ENCODE data around the gene RRAD. TPM values are rescaled to one million over a fixed set of nuclear protein-coding genes. Genes with fewer than 3 reads are reported as not detected.
A peak's percentile ranks its signal among the peaks of the same experiment; 100 is the strongest.
"Not testable (repeated sequence)": the region's sequence is repeated elsewhere in the genome, so short reads cannot be mapped to it uniquely, and the experiment has no call there.

The RRAD gene
- total RNA-seq, 8 experiments from 2014 or later: 0.60 to 33.2 (median 2.1) TPM

DNA sequence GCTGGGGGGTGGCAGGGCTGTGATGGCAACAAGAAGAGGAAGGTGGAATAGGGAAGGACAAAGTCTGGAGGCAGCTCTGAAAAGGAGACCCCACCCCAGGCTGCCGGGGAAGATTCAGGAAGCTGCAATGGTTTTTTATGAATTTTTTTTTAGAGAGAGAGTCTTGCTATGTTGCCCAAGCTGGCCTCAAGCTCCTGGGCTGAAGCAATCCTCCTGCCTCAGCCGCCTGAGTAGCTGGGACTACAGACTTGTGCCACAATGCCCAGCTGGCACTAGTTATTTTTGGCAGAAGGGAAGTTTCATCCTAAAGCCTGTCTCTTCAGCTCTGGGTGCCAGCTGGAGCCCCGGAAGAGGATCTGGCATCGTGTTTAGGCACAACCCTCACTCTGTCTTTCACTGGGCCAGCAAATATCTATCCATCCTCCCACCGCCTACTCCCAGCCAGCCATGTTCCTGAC, 34.4 kb upstream of the RRAD start:
- no peak for ATAC-seq (replicated peaks in 6 of 8)
- in situ Hi-C loops (cut with MboI; ENCODE audit: low pct_unique_long_range_greater_than_20kb in 2 of 9, low sequenced_read_pairs in 9 of 9, unreplicated experiment in 9 of 9): loop anchor here in 8 of 9 experiments (10.0 to 25.0 kb wide), 2 partner anchors 195 to 203 kb away; partner anchors contain the start of genes B3GNT9 (in 8 of the 8), FBXL8 (in 8 of the 8), TRADD (in 8 of the 8) and HSF4 (in 7 of the 8)

DNA sequence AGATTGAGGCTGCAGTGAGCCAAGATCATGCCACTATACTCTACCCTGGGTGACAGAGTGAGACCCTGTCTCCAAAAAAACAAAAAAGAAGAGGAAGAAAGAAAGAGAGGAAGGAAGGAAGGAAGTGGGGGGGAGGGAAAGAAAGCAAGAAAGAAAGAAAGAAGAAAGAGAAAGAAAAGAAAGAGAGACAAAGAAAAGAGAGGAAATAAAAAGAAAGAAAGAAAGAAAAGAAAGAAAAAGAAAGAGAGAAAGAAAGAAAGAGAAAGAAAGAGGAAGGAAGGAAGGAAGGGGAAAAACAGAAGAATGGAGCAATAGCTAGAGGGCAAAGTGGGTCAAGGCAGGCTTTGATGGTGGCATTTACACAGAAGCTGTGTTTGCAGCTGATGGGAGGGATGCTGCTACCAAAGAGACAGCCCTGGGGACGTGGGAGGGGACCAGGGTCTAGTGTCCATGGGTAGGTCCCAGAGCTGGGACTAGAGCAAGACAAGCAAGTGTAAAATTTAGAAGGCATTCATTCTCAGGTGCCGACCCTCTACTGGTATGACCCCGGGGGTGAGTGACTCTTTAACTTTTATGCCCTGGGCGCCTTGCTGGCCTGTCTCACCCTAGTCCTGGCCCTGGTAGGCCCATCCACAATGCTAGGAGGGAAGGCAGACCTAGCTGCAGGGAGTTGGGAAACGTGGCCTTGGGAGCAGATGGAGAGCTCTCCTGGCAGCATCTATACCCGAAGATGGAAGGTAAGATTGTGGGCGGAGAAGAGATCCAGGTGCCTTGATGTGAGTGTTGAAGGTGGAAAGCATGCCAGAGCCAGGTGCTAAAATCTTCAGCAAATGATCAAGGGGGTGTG, 33.7 kb upstream of the RRAD start:
- WGBS, 10 experiments: 0 to 100% (median 41%) methylated on average over 1 to 7 of the region's 7 CpGs; no CpG with 5 or more reads in 1 of the 10 experiments
- no peak for ATAC-seq (replicated peaks in 6 of 8)
- Histone ChIP-seq H3K27ac (no peak overlapping the region), H3K4me1 (replicated peaks in 1 of 2) (no peaks in the 10 kb centered on the region), H3K4me3 (no peak overlapping the region)
- in situ Hi-C loops (cut with MboI; ENCODE audit: low pct_unique_long_range_greater_than_20kb in 2 of 9, low sequenced_read_pairs in 9 of 9, unreplicated experiment in 9 of 9): loop anchor here in 8 of 9 experiments (10.0 to 25.0 kb wide), 2 partner anchors 196 to 203 kb away; partner anchors contain the start of genes B3GNT9 (in 8 of the 8), FBXL8 (in 8 of the 8), TRADD (in 8 of the 8) and HSF4 (in 7 of the 8)

More for the DNA sequence above, 34.4 kb upstream of the RRAD start:
- H3K27ac ChIP-seq: no peak overlapping the region
- no peaks in the 10 kb centered on the region for H3K4me1 ChIP-seq (replicated peaks in 1 of 2)
- 0 to 90% (median 55%) methylated on average over 1 to 3 of the region's 5 CpGs; no CpG with 5 or more reads in 4 of the 10 experiments for WGBS, 10 experiments
- H3K4me3 ChIP-seq: no peak overlapping the region

- not testable (repeated sequence) for H3K27ac ChIP-seq; H3K4me1 ChIP-seq (replicated peaks in 1 of 2); ATAC-seq (replicated peaks in 6 of 8); H3K4me3 ChIP-seq
- 60% methylated on average over 1 of the region's 1 CpG; no CpG with 5 or more reads in 9 of the 10 experiments for WGBS, 10 experiments
- in situ Hi-C loops (cut with MboI; ENCODE audit: low pct_unique_long_range_greater_than_20kb in 2 of 9, low sequenced_read_pairs in 9 of 9, unreplicated experiment in 9 of 9): loop anchor here in 8 of 9 experiments (10.0 to 25.0 kb wide), 2 partner anchors 199 to 206 kb away; partner anchors contain the start of genes B3GNT9 (in 8 of the 8), FBXL8 (in 8 of the 8), TRADD (in 8 of the 8) and HSF4 (in 7 of the 8)
Measured at GRCh38 chr16:66956154-66956457, 30.8 kb upstream of the RRAD start.

- ATAC-seq (replicated peaks in 6 of 8); H3K27ac ChIP-seq; H3K4me1 ChIP-seq (replicated peaks in 1 of 2); H3K4me3 ChIP-seq: not testable (repeated sequence)
- 62 to 100% (median 86%) methylated on average over 1 to 14 of the region's 17 CpGs; no CpG with 5 or more reads in 1 of the 10 experiments for WGBS, 10 experiments
- in situ Hi-C loops (cut with MboI; ENCODE audit: low pct_unique_long_range_greater_than_20kb in 2 of 9, low sequenced_read_pairs in 9 of 9, unreplicated experiment in 9 of 9): loop anchor here in 8 of 9 experiments (10.0 to 25.0 kb wide), 2 partner anchors 199 to 207 kb away; partner anchors contain the start of genes B3GNT9 (in 8 of the 8), FBXL8 (in 8 of the 8), TRADD (in 8 of the 8) and HSF4 (in 7 of the 8)
Measured at GRCh38 chr16:66955363-66956153, 30.2 kb upstream of the RRAD start.

DNA sequence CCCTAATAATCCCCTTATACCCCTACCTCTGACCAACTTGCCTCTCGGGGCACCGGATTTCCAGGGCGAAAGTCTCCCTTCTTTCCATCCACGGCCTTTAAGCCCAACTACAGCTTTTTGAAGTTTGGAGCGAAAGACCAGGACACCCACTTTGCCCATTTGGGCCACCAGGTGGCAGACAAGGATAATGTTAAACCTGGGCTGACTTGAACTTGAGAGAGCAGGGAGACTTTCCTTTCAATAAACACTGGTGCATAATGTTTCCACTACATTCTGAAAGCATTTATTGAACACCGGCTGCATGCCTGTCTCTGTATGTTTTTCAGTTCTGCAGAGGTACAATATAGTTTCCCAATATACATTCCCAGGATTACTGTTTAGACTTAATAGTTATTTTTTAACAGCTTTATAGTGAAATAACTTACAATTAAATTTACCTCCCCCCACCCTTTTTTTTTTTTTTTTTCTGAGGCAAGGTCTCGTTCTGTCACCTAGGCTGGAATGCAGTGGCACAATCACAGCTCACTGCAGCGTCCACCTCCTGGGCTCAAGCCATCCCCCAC, 28.8 kb upstream of the RRAD start:
- WGBS, 10 experiments: 0 to 49% (median 14%) methylated on average over 2 to 7 of the region's 8 CpGs; no CpG with 5 or more reads in 1 of the 10 experiments
- H3K4me3 ChIP-seq: no peak overlapping the region
- in situ Hi-C loops (cut with MboI; ENCODE audit: low pct_unique_long_range_greater_than_20kb in 2 of 9, low sequenced_read_pairs in 9 of 9, unreplicated experiment in 9 of 9): loop anchor here in 8 of 9 experiments (10.0 to 25.0 kb wide), 2 partner anchors 201 to 208 kb away; partner anchors contain the start of genes B3GNT9 (in 8 of the 8), FBXL8 (in 8 of the 8), TRADD (in 8 of the 8) and HSF4 (in 7 of the 8)
- H3K27ac ChIP-seq: no peak overlapping the region
- H3K4me1 ChIP-seq (replicated peaks in 1 of 2): peaks cover 0 to under 1% of the 10 kb centered on the region in 2 donors
- ATAC-seq (replicated peaks in 6 of 8): peak; percentile 60 to 94 (median 79)

DNA sequence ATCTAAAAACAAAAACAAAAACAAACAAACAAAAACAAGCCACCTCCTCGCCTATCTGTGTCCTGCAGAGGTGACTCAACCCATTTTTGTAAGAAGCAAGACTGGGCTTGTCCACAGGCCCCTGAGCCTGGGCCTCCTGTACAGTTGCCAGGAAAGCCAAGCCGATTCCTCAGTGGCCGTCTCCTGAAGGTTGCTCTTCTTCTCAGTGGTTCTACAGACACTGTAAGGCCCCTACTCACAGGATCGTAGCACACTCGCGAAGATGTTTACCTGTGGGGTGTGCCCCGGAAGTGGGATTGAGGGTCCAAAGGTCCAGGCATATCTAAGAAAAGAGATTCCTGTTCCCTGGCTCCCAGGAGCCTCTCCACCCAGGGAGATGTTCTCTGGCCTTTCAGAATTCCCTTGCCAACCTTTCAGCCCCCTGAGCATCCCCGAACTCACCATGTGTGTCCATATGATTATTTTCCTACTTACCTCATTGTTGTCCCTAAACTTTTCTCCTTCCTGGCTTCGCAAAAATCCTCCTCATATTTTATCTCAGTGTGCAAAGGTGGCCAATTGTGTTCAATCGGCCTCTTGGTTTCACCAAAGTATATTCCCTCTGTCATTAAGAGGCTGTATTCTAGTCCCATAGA, 28.2 kb upstream of the RRAD start:
- peak in 2 of 8 experiments; percentile 11 to 24 for ATAC-seq (replicated peaks in 6 of 8)
- in situ Hi-C loops (cut with MboI; ENCODE audit: low pct_unique_long_range_greater_than_20kb in 2 of 9, low sequenced_read_pairs in 9 of 9, unreplicated experiment in 9 of 9): loop anchor here in 8 of 9 experiments (10.0 to 25.0 kb wide), 2 partner anchors 201 to 209 kb away; partner anchors contain the start of genes B3GNT9 (in 8 of the 8), FBXL8 (in 8 of the 8), TRADD (in 8 of the 8) and HSF4 (in 7 of the 8)
- H3K4me1 ChIP-seq (replicated peaks in 1 of 2): peaks cover 2 to 4% of the 10 kb centered on the region in 2 donors
- H3K4me3 ChIP-seq: no peak overlapping the region
- WGBS, 10 experiments: 20 to 100% (median 61%) methylated on average over 1 to 8 of the region's 10 CpGs; no CpG with 5 or more reads in 1 of the 10 experiments
- no peak overlapping the region for H3K27ac ChIP-seq

GRCh38 chr16:66952430-66953110, 27.2 kb upstream of the RRAD start:
- H3K27ac ChIP-seq: no peak overlapping the region
- no peak overlapping the region for H3K4me3 ChIP-seq
- no peak for ATAC-seq (replicated peaks in 6 of 8)
- H3K4me1 ChIP-seq (replicated peaks in 1 of 2): peaks cover 4 to 9% of the 10 kb centered on the region in 2 donors
- in situ Hi-C loops (cut with MboI; ENCODE audit: low pct_unique_long_range_greater_than_20kb in 2 of 9, low sequenced_read_pairs in 9 of 9, unreplicated experiment in 9 of 9): loop anchor here in 8 of 9 experiments (10.0 to 25.0 kb wide), 2 partner anchors 202 to 210 kb away; partner anchors contain the start of genes B3GNT9 (in 8 of the 8), FBXL8 (in 8 of the 8), TRADD (in 8 of the 8) and HSF4 (in 7 of the 8)
- WGBS, 10 experiments: 49 to 100% (median 61%) methylated on average over 1 to 6 of the region's 7 CpGs

GRCh38 chr16:66950971-66951790, 25.8 kb upstream of the RRAD start:
- H3K4me3 ChIP-seq: no peak overlapping the region
- 37 to 100% (median 74%) methylated on average over 3 to 4 of the region's 4 CpGs for whole genome bisulfite sequencing, 10 experiments
- peaks cover 4 to 10% of the 10 kb centered on the region in 2 donors for H3K4me1 ChIP-seq (replicated peaks in 1 of 2)
- no peak overlapping the region for H3K27ac ChIP-seq
- no peak for ATAC-seq (replicated peaks in 6 of 8)
- in situ Hi-C loops (cut with MboI; ENCODE audit: low pct_unique_long_range_greater_than_20kb in 2 of 9, low sequenced_read_pairs in 9 of 9, unreplicated experiment in 9 of 9): loop anchor here in 8 of 9 experiments (10.0 to 25.0 kb wide), 2 partner anchors 204 to 211 kb away; partner anchors contain the start of genes B3GNT9 (in 8 of the 8), FBXL8 (in 8 of the 8), TRADD (in 8 of the 8) and HSF4 (in 7 of the 8)

DNA sequence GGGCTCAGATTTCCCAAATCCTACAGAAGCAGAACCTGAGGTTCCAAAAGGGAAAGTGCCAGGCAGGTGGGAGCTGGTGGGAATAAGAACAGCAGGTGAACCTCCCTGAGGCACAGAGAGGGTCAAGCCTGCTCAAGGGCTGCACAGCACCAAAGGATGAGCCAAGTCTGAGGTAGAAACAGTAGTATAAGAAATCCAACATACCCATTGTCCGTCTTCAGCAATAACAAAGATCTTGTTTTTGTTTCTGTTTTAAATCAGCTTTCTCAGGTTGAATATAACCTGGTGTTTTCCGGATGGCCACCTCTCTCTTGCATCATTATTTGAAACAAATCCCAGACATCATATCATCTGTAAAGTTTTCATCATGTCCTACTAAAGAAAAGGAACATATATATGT, 25.1 kb upstream of the RRAD start:
- in situ Hi-C loops (cut with MboI; ENCODE audit: low pct_unique_long_range_greater_than_20kb in 2 of 9, low sequenced_read_pairs in 9 of 9, unreplicated experiment in 9 of 9): loop anchor here in 8 of 9 experiments (10.0 to 25.0 kb wide), 2 partner anchors 204 to 212 kb away; partner anchors contain the start of genes B3GNT9 (in 8 of the 8), FBXL8 (in 8 of the 8), TRADD (in 8 of the 8) and HSF4 (in 7 of the 8)
- WGBS, 10 experiments: 47 to 90% (median 68%) methylated on average over 1 to 2 of the region's 2 CpGs; no CpG with 5 or more reads in 2 of the 10 experiments
- ATAC-seq (replicated peaks in 6 of 8): no peak
- Histone ChIP-seq H3K27ac (no peak overlapping the region), H3K4me3 (no peak overlapping the region), H3K4me1 (replicated peaks in 1 of 2) (peaks cover 4 to 10% of the 10 kb centered on the region in 2 donors)

DNA sequence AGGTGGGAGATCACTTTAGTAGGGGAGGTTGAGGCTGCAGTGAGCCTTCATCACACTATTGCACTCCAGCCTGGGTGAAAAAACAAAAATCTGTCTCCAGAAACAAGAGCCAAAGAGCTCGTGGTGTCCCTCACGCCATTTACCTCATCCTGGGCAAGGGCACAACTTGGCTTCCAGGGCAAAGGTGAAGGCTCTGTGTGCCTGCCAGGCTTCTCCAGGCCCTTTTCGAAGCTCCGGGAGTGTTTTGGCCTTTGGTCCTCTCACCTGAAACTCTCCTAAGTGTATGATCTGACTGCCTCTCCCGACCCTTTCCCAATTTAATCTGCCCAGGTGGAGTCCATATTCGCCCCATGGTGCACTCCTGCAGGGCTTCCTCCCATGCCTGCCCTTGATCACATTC, 24.1 kb upstream of the RRAD start:
- Histone ChIP-seq H3K4me3 (no peak overlapping the region), H3K27ac (no peak overlapping the region), H3K4me1 (replicated peaks in 1 of 2) (peaks cover 4 to 10% of the 10 kb centered on the region in 2 donors)
- 23 to 100% (median 56%) methylated on average over 1 to 6 of the region's 6 CpGs; no CpG with 5 or more reads in 2 of the 10 experiments for WGBS, 10 experiments
- ATAC-seq (replicated peaks in 6 of 8): no peak
- in situ Hi-C loops (cut with MboI; ENCODE audit: low pct_unique_long_range_greater_than_20kb in 2 of 9, low sequenced_read_pairs in 9 of 9, unreplicated experiment in 9 of 9): loop anchor here in 1 of 9 experiments (25.0 kb wide), 1 partner anchor 463 kb away; the partner anchor contains the start of gene ZDHHC1
